Measurements from ENCODE around the gene TIMP2.
A peak's percentile ranks its signal among the peaks of the same experiment; 100 is the strongest.

Gene TIMP2

GRCh38 chr17:78840780-78841611 is 84.2 kb downstream of the TIMP2 start, which contains the start of gene USP36:
Gene USP36 (minus strand): TSS chr17:78840814. CDS start chr17:78836363, 4,451 bp downstream.
- Histone ChIP-seq H3K9ac (ENCODE audit: low read depth, low read length) (peak within 1 kb of the TSS; percentile 90), H3K4me1 (ENCODE audit: control insufficient read depth, insufficient read depth, low read length) (0 out of 2 replicates have a peak, but pooled peaks cover 14% of the 10 kb centered on the region), H3K4me3 (ENCODE audit: low read depth, low read length) (peak within 1 kb of the TSS; percentile 97), H3K36me3 (ENCODE audit: control insufficient read depth, insufficient read depth, low read length) (peaks cover 20% of the 10 kb centered on the region), H3K9me3 (ENCODE audit: control insufficient read depth, insufficient read depth, low read length) (no peaks in the 10 kb centered on the region), H3K27me3 (ENCODE audit: control insufficient read depth, insufficient read depth, low read length) (no peaks in the 10 kb centered on the region), H3K27ac (ENCODE audit: low read depth, low read length) (peak within 1 kb of the TSS; percentile 94)

- Histone ChIP-seq H3K9me3 (ENCODE audit: control insufficient read depth, insufficient read depth, low read length) (no peaks in the 10 kb centered on the region), H3K27me3 (ENCODE audit: control insufficient read depth, insufficient read depth, low read length) (no peaks in the 10 kb centered on the region), H3K9ac (ENCODE audit: low read depth, low read length) (peak overlapping the region; percentile 90), H3K27ac (ENCODE audit: low read depth, low read length) (peak overlapping the region; percentile 94), H3K36me3 (ENCODE audit: control insufficient read depth, insufficient read depth, low read length) (peaks cover 25% of the 10 kb centered on the region), H3K4me1 (ENCODE audit: control insufficient read depth, insufficient read depth, low read length) (0 out of 2 replicates have a peak, but pooled peaks cover 14% of the 10 kb centered on the region), H3K4me3 (ENCODE audit: low read depth, low read length) (peak overlapping the region; percentile 97)
These were observed 84.7 kb downstream of the TIMP2 start for GRCh38 chr17:78840530-78840779.

GRCh38 chr17:78839762-78840529 is 85.2 kb downstream of the TIMP2 start:
- no peaks in the 10 kb centered on the region for H3K9me3 ChIP-seq (ENCODE audit: control insufficient read depth, insufficient read depth, low read length)
- peaks cover 31% of the 10 kb centered on the region for H3K36me3 ChIP-seq (ENCODE audit: control insufficient read depth, insufficient read depth, low read length)
- no peaks in the 10 kb centered on the region for H3K27me3 ChIP-seq (ENCODE audit: control insufficient read depth, insufficient read depth, low read length)
- peak overlapping the region; percentile 97 for H3K4me3 ChIP-seq (ENCODE audit: low read depth, low read length)
- peak overlapping the region; percentile 94 for H3K27ac ChIP-seq (ENCODE audit: low read depth, low read length)
- peak overlapping the region; percentile 90 for H3K9ac ChIP-seq (ENCODE audit: low read depth, low read length)
- H3K4me1 ChIP-seq (ENCODE audit: control insufficient read depth, insufficient read depth, low read length): 0 out of 2 replicates have a peak, but pooled peaks cover 14% of the 10 kb centered on the region

GRCh38 chr17:78839235-78839761 is 85.9 kb downstream of the TIMP2 start:
- Histone ChIP-seq H3K36me3 (ENCODE audit: control insufficient read depth, insufficient read depth, low read length) (peaks cover 37% of the 10 kb centered on the region), H3K4me3 (ENCODE audit: low read depth, low read length) (peak overlapping the region; percentile 97), H3K9me3 (ENCODE audit: control insufficient read depth, insufficient read depth, low read length) (no peaks in the 10 kb centered on the region), H3K27ac (ENCODE audit: low read depth, low read length) (peak overlapping the region; percentile 94), H3K9ac (ENCODE audit: low read depth, low read length) (peak overlapping the region; percentile 90), H3K27me3 (ENCODE audit: control insufficient read depth, insufficient read depth, low read length) (no peaks in the 10 kb centered on the region), H3K4me1 (ENCODE audit: control insufficient read depth, insufficient read depth, low read length) (0 out of 2 replicates have a peak, but pooled peaks cover 14% of the 10 kb centered on the region)

- Histone ChIP-seq H3K4me3 (ENCODE audit: low read depth, low read length) (0 out of 2 replicates have a peak overlapping the region, but pooled peaks have one; percentile 97), H3K27ac (ENCODE audit: low read depth, low read length) (no peak overlapping the region), H3K27me3 (ENCODE audit: control insufficient read depth, insufficient read depth, low read length) (no peaks in the 10 kb centered on the region), H3K4me1 (ENCODE audit: control insufficient read depth, insufficient read depth, low read length) (0 out of 2 replicates have a peak, but pooled peaks cover 14% of the 10 kb centered on the region), H3K36me3 (ENCODE audit: control insufficient read depth, insufficient read depth, low read length) (peaks cover 44% of the 10 kb centered on the region), H3K9me3 (ENCODE audit: control insufficient read depth, insufficient read depth, low read length) (no peaks in the 10 kb centered on the region), H3K9ac (ENCODE audit: low read depth, low read length) (no peak overlapping the region)
These were observed 86.6 kb downstream of the TIMP2 start for GRCh38 chr17:78838574-78839005.

GRCh38 chr17:78836420-78837021 is 88.7 kb downstream of the TIMP2 start:
- Histone ChIP-seq H3K9ac (ENCODE audit: low read depth, low read length) (no peak overlapping the region), H3K27ac (ENCODE audit: low read depth, low read length) (no peak overlapping the region), H3K27me3 (ENCODE audit: control insufficient read depth, insufficient read depth, low read length) (no peaks in the 10 kb centered on the region), H3K4me3 (ENCODE audit: low read depth, low read length) (no peak overlapping the region), H3K4me1 (ENCODE audit: control insufficient read depth, insufficient read depth, low read length) (0 out of 2 replicates have a peak, but pooled peaks cover 10% of the 10 kb centered on the region), H3K9me3 (ENCODE audit: control insufficient read depth, insufficient read depth, low read length) (no peaks in the 10 kb centered on the region), H3K36me3 (ENCODE audit: control insufficient read depth, insufficient read depth, low read length) (peaks cover 65% of the 10 kb centered on the region)

- Histone ChIP-seq H3K4me1 (ENCODE audit: control insufficient read depth, insufficient read depth, low read length) (0 out of 2 replicates have a peak, but pooled peaks cover 7% of the 10 kb centered on the region), H3K27ac (ENCODE audit: low read depth, low read length) (no peak overlapping the region), H3K4me3 (ENCODE audit: low read depth, low read length) (no peak overlapping the region), H3K36me3 (ENCODE audit: control insufficient read depth, insufficient read depth, low read length) (peaks cover 83% of the 10 kb centered on the region), H3K9ac (ENCODE audit: low read depth, low read length) (no peak overlapping the region), H3K27me3 (ENCODE audit: control insufficient read depth, insufficient read depth, low read length) (no peaks in the 10 kb centered on the region), H3K9me3 (ENCODE audit: control insufficient read depth, insufficient read depth, low read length) (no peaks in the 10 kb centered on the region)
These were observed 90.6 kb downstream of the TIMP2 start for GRCh38 chr17:78834571-78834970.

- Histone ChIP-seq H3K4me3 (ENCODE audit: low read depth, low read length) (no peak overlapping the region), H3K4me1 (ENCODE audit: control insufficient read depth, insufficient read depth, low read length) (no peaks in the 10 kb centered on the region), H3K9ac (ENCODE audit: low read depth, low read length) (no peak overlapping the region), H3K36me3 (ENCODE audit: control insufficient read depth, insufficient read depth, low read length) (peaks cover 98% of the 10 kb centered on the region), H3K9me3 (ENCODE audit: control insufficient read depth, insufficient read depth, low read length) (no peaks in the 10 kb centered on the region), H3K27me3 (ENCODE audit: control insufficient read depth, insufficient read depth, low read length) (no peaks in the 10 kb centered on the region), H3K27ac (ENCODE audit: low read depth, low read length) (no peak overlapping the region)
These were observed 92.7 kb downstream of the TIMP2 start for GRCh38 chr17:78832541-78832810.

- H3K27ac ChIP-seq (ENCODE audit: low read depth, low read length): no peak overlapping the region
- H3K9ac ChIP-seq (ENCODE audit: low read depth, low read length): no peak overlapping the region
- no peaks in the 10 kb centered on the region for H3K27me3 ChIP-seq (ENCODE audit: control insufficient read depth, insufficient read depth, low read length)
- peaks cover 98% of the 10 kb centered on the region for H3K36me3 ChIP-seq (ENCODE audit: control insufficient read depth, insufficient read depth, low read length)
- no peaks in the 10 kb centered on the region for H3K9me3 ChIP-seq (ENCODE audit: control insufficient read depth, insufficient read depth, low read length)
- H3K4me3 ChIP-seq (ENCODE audit: low read depth, low read length): no peak overlapping the region
- no peaks in the 10 kb centered on the region for H3K4me1 ChIP-seq (ENCODE audit: control insufficient read depth, insufficient read depth, low read length)
These were observed 93.3 kb downstream of the TIMP2 start for GRCh38 chr17:78831688-78832540.

- no peak overlapping the region for H3K4me3 ChIP-seq (ENCODE audit: low read depth, low read length)
- no peaks in the 10 kb centered on the region for H3K4me1 ChIP-seq (ENCODE audit: control insufficient read depth, insufficient read depth, low read length)
- no peak overlapping the region for H3K9ac ChIP-seq (ENCODE audit: low read depth, low read length)
- peaks cover 98% of the 10 kb centered on the region for H3K36me3 ChIP-seq (ENCODE audit: control insufficient read depth, insufficient read depth, low read length)
- no peaks in the 10 kb centered on the region for H3K27me3 ChIP-seq (ENCODE audit: control insufficient read depth, insufficient read depth, low read length)
- H3K9me3 ChIP-seq (ENCODE audit: control insufficient read depth, insufficient read depth, low read length): no peaks in the 10 kb centered on the region
- no peak overlapping the region for H3K27ac ChIP-seq (ENCODE audit: low read depth, low read length)
These were observed 95.7 kb downstream of the TIMP2 start for GRCh38 chr17:78829477-78829876.

Measured in HUES48 (cell line).